ENCODE results near the gene SH3YL1.

SH3YL1 gene

DNA sequence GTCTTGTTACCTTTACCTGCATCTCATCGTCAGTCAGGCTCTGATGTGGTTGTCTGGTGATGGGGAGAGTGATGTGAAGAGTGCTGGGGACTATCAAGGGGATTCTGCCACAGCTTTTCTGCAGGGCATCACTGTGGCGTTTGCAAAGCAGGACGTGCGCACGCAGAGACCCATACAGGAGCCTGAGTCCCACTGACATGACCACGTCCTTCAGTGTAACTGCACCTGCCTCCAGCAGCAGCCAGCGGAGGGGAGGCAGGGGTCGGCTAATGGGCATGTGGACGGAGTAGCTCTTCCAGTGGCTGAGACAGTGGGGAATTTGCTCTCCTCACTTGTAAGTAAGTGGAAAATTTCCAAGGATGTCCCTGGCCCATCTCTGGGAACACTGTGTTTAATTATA, 17.5 kb upstream of the SH3YL1 start:
- TF ChIP-seq, protein P1, sequence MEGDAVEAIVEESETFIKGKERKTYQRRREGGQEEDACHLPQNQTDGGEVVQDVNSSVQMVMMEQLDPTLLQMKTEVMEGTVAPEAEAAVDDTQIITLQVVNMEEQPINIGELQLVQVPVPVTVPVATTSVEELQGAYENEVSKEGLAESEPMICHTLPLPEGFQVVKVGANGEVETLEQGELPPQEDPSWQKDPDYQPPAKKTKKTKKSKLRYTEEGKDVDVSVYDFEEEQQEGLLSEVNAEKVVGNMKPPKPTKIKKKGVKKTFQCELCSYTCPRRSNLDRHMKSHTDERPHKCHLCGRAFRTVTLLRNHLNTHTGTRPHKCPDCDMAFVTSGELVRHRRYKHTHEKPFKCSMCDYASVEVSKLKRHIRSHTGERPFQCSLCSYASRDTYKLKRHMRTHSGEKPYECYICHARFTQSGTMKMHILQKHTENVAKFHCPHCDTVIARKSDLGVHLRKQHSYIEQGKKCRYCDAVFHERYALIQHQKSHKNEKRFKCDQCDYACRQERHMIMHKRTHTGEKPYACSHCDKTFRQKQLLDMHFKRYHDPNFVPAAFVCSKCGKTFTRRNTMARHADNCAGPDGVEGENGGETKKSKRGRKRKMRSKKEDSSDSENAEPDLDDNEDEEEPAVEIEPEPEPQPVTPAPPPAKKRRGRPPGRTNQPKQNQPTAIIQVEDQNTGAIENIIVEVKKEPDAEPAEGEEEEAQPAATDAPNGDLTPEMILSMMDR (IDR thresholded peaks at IDR 0.05; ENCODE audit: control insufficient read depth, insufficient read depth, low read depth, low read length, missing control alignments), result no peak
- H3K4me3 ChIP-seq (ENCODE audit: control insufficient read depth, low read depth, low read length), result no peak overlapping the region
- no peak for DNase-seq (ENCODE audit: low read depth)

DNA sequence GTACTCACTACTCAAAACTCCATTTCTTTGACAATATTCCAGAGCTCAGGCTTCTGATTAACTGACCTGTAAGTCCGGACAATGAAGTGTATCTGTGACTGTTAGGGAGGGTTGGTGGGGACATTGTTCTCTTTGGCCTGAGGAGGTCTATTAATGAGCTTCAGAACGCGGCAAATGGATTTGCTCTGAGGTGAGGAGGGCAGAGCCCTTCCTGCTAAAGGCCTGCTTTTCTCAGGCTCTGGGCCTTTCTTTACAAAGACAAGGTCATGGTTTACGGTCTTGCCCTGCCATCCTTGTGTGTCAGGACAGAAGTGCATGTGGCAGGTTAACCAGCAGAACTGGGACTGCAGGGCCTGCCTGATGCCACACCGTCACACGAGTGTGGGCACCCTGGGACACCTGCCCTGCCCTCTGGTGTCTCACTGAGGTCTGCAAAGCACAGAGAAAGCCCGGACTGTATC, 16.8 kb upstream of the SH3YL1 start:
- TF ChIP-seq, protein P1 (IDR thresholded peaks at IDR 0.05; ENCODE audit: control insufficient read depth, insufficient read depth, low read depth, low read length, missing control alignments), result no peak
- H3K4me3 ChIP-seq (ENCODE audit: control insufficient read depth, low read depth, low read length), result no peak overlapping the region
- DNase-seq (ENCODE audit: low read depth), result no peak

DNA sequence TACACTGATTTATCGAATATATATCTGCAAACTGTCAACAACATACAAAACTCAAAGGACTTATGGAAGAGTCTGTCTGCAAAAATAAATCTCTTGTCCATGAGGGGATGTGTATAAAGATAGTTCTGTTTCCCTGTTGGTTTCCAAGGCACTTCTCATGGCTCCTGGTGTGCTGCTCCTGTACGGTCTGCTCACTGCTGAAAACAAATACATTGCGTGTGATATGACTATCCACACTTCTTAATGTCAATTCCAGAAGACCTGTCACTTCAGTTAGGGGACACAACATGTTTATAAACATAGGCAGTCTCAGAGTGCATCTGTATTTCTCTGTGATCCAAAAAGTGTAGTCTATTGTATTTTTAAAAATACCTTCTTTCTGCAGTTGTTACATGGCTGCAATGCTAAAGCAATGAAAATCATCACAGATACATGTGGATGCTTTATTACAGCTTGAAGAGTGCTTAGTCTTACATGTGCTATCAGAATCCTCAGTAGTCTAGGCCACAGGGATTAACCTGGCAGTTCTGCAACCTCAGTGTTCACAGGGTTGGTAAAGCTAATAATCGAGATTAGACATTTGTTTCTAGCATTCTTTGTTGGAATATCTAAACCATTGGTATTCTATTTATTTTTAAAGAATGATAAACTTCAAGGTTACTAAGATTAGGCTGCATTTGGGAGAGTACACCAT, 16.3 kb upstream of the SH3YL1 start:
- H3K4me3 ChIP-seq (ENCODE audit: control insufficient read depth, low read depth, low read length), result no peak overlapping the region
- TF ChIP-seq, protein P1 (IDR thresholded peaks at IDR 0.05; ENCODE audit: control insufficient read depth, insufficient read depth, low read depth, low read length, missing control alignments), result no peak
- DNase-seq (ENCODE audit: low read depth), result no peak

DNA sequence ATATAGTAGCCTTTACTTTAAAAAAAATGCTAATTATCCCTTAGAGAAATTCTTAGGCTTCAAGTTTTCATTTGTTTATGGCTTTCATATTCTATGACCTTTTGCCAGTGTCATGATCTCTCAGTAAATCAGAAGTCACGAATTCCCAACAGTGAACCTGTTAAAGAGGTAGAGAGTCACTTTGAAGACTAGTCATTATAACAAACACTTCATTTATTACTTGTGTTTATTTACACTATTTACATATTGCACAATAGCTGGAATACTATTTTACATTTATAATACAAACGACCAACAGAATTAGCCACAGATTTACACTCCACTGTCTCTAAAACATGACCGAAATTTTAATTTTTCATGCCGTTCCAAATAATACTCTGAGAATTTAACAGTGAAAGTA, 15.5 kb upstream of the SH3YL1 start:
- no peak overlapping the region for H3K4me3 ChIP-seq (ENCODE audit: control insufficient read depth, low read depth, low read length)
- TF ChIP-seq, protein P1 (IDR thresholded peaks at IDR 0.05; ENCODE audit: control insufficient read depth, insufficient read depth, low read depth, low read length, missing control alignments), result no peak
- no peak for DNase-seq (ENCODE audit: low read depth)

DNA sequence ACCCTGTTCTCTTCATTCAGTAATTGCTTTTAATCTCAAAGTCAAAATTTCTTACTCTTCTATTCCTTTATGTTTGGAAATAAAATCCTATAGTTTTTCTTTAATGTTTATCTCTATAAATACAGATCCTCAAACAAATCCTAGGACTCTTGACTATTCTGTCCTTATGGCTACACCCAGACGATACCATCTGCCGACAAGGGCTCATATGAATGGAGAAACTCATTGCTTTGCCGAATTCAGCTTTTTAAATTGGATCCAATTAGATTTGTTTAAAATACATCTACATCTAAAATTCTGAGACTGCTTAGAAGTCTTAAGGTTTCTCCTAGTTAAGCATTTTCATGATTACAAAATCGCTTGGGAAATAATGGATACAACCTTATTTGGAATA, 15.1 kb upstream of the SH3YL1 start:
- TF ChIP-seq, protein P1 (IDR thresholded peaks at IDR 0.05; ENCODE audit: control insufficient read depth, insufficient read depth, low read depth, low read length, missing control alignments), result no peak
- DNase-seq (ENCODE audit: low read depth), result no peak
- H3K4me3 ChIP-seq (ENCODE audit: control insufficient read depth, low read depth, low read length), result no peak overlapping the region

DNA sequence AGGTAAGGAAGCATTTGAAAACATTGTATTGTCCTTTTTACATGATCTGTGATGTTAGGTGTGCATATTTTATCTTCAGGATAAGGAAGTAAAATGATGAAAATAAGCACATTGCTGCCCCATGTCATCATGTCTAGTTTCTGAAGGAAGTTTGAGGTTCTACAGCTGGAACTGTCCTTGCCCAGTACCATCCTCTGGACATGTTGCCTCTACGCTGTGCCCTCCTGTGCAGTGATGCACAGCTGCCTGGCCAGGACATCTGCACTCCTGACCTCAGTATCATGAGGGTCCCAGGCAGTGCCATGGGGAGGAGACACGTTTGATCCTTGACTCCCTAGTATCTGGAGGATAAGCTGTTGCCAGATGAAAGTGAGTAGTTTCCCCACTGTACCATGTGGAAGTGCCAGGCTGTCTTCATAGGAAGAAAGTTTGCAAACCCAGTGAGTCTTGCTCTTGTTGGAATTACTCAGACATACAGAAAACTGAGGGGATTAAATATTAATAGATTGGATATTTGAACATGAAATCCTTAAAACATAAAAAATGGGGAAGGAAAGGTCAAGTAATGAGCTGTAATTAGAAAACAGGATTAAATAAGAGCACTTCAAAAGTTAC, 14.6 kb upstream of the SH3YL1 start:
- no peak for DNase-seq (ENCODE audit: low read depth)
- TF ChIP-seq, protein P1 (IDR thresholded peaks at IDR 0.05; ENCODE audit: control insufficient read depth, insufficient read depth, low read depth, low read length, missing control alignments), result no peak

More for the DNA sequence above, 14.6 kb upstream of the SH3YL1 start:
- no peak overlapping the region for H3K4me3 ChIP-seq (ENCODE audit: control insufficient read depth, low read depth, low read length)
